ENCODE data around the gene PLCB4.

The PLCB4 gene

DNA sequence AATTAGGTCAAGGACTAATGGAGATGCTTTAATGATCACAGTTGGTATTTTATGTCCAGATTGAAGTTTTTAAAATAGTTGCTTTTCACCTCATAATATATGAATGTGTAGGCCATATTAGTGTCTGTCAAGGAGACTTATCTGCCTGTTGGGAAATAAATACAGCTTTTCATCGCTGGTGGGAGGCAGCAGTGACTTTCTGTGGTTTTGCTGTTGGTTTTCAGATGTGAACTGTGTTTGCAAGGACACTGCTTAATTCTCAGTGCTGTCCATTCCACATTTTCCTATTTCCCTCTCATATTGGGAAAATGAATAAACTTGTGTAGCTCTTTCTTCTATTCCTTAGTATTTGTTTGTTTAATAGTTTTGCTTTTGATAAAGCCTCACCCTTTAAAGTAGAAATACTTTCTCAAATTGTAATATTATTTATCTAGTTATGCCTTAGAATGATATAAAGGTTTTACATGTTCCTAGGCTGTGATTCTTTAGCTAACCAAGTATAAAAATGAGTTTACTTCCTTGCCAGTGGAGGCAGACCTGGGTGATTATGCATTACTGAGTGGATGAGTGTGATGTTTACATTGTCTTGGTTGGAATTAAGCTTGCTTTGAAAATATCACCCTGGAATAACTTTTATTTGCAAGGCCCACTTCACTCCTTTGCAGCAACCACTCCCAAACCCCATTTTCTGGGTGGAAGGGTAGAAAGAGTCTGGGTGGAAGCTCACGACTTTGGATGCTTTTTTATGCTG lies 3.3 kb downstream of the PLCB4 start:
- TF ChIP-seq, protein P1, sequence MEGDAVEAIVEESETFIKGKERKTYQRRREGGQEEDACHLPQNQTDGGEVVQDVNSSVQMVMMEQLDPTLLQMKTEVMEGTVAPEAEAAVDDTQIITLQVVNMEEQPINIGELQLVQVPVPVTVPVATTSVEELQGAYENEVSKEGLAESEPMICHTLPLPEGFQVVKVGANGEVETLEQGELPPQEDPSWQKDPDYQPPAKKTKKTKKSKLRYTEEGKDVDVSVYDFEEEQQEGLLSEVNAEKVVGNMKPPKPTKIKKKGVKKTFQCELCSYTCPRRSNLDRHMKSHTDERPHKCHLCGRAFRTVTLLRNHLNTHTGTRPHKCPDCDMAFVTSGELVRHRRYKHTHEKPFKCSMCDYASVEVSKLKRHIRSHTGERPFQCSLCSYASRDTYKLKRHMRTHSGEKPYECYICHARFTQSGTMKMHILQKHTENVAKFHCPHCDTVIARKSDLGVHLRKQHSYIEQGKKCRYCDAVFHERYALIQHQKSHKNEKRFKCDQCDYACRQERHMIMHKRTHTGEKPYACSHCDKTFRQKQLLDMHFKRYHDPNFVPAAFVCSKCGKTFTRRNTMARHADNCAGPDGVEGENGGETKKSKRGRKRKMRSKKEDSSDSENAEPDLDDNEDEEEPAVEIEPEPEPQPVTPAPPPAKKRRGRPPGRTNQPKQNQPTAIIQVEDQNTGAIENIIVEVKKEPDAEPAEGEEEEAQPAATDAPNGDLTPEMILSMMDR (IDR thresholded peaks at IDR 0.05; ENCODE audit: low read depth, low read length, missing control alignments) = no peak
- no peaks in the 10 kb centered on the region for H3K36me3 ChIP-seq (replicated peaks)
- DNase-seq = no peak
- H3K27me3 ChIP-seq (replicated peaks) = no peaks in the 10 kb centered on the region
- H3K27ac ChIP-seq = no peak overlapping the region
- in situ Hi-C loops (cut with HindIII; ENCODE audit: low pct_ligation_motif_present, low sequenced_read_pairs) = no loop called here
- H3K4me3 ChIP-seq (ENCODE audit: low read depth, low read length) = no peak overlapping the region

DNA sequence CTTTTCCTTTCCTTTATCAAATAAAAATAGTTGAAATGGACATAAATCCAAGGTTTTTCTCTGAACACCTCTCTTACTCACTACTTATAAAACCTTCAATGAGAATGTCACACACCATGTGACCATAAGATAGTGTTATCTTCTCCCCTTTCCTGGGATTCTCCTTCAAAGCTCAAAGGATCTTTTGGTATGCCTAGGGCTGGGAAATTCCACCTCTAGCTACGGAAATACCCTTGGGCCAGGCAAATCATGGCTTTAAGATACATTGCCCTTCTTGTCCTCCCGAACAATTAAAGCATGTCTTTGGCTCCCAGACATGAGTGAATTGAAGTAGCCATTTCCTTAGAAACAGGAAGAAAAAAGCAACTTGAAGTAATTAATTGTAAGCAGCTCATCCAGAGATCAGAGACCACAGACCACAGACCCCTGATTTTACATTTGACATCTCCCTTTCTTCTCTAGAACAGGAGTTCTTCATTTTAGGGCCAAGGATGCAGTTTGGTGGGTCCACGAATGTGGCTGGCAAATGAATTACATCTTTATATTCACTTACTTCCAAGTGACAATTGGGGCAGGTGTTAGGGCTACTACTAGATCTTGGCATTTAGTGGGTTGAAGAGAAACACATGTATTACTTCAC lies 4.1 kb downstream of the PLCB4 start:
- no peak for DNase-seq
- no peaks in the 10 kb centered on the region for H3K36me3 ChIP-seq (replicated peaks)
- no peaks in the 10 kb centered on the region for H3K27me3 ChIP-seq (replicated peaks)
- H3K4me3 ChIP-seq (ENCODE audit: low read depth, low read length) = no peak overlapping the region
- TF ChIP-seq, protein P1 (IDR thresholded peaks at IDR 0.05; ENCODE audit: low read depth, low read length, missing control alignments) = no peak
- H3K27ac ChIP-seq = no peak overlapping the region
- in situ Hi-C loops (cut with HindIII; ENCODE audit: low pct_ligation_motif_present, low sequenced_read_pairs) = no loop called here

DNA sequence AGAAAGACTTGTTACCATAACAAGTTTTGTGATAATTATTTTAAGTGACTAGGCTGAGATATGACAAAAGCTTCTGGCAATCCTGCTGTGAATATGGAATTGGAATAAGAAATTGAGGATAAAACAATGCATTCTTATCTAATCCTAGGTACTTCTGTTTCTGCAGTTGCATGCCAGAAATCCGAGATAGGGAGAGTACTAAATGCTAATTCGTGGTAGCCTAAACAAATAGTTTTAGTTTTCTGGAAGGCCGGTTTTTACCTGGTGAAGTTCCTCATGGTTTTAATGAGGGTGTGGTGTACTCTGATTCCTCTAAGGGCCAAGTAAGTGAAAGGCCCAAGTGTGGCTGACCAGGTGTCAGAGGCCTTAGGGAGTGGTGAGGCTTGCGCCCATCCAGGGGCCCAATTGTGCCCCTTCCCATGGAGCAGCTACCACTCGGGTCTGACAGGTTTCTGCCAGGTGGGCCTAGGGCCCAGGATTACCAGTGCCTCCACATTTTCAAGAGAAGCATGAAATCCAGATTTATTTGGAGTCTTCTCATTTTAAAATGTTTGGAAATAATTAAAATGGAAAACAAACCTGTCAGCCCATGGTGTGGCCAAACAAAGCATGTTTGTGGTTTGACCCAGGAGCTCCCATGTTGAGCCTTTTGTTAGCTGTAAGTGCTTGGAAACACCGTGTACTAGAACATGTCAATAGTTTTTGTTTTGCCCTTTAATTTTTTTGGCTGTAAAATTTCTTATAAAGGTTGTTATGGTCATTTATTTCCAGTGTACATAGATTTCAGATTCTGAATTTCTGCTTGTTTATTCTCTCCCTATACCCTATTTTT lies 6.6 kb downstream of the PLCB4 start:
- Histone ChIP-seq H3K27ac (no peak overlapping the region), H3K4me3 (ENCODE audit: low read depth, low read length) (no peak overlapping the region), H3K27me3 (replicated peaks) (no peaks in the 10 kb centered on the region), H3K36me3 (replicated peaks) (no peaks in the 10 kb centered on the region)
- TF ChIP-seq, protein P1 (IDR thresholded peaks at IDR 0.05; ENCODE audit: low read depth, low read length, missing control alignments) = no peak
- DNase-seq = no peak
- in situ Hi-C loops (cut with HindIII; ENCODE audit: low pct_ligation_motif_present, low sequenced_read_pairs) = no loop called here

DNA sequence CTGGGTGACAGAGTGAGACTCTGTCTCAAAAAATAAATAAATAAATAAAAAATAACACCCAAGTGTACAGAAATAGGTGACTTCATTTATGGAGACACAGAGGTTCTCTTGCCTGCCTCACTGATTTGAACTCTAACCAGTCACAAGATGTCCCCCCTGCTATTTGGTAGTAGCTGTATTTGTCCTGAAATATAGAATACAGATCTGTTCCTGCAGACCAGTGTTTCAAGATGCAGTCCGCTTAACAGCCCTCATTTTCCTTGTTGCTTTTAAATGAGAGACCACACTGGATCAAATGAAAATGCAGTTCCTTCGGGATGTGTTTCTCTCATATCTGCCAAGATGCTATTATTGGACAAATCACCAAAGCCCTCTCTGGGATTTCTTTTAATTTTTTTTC lies 7.6 kb downstream of the PLCB4 start:
- no peak for DNase-seq
- TF ChIP-seq, protein P1 (IDR thresholded peaks at IDR 0.05; ENCODE audit: low read depth, low read length, missing control alignments) = no peak
- Histone ChIP-seq H3K27ac (no peak overlapping the region), H3K36me3 (replicated peaks) (no peaks in the 10 kb centered on the region), H3K4me3 (ENCODE audit: low read depth, low read length) (no peak overlapping the region), H3K27me3 (replicated peaks) (no peaks in the 10 kb centered on the region)
- in situ Hi-C loops (cut with HindIII; ENCODE audit: low pct_ligation_motif_present, low sequenced_read_pairs) = no loop called here

DNA sequence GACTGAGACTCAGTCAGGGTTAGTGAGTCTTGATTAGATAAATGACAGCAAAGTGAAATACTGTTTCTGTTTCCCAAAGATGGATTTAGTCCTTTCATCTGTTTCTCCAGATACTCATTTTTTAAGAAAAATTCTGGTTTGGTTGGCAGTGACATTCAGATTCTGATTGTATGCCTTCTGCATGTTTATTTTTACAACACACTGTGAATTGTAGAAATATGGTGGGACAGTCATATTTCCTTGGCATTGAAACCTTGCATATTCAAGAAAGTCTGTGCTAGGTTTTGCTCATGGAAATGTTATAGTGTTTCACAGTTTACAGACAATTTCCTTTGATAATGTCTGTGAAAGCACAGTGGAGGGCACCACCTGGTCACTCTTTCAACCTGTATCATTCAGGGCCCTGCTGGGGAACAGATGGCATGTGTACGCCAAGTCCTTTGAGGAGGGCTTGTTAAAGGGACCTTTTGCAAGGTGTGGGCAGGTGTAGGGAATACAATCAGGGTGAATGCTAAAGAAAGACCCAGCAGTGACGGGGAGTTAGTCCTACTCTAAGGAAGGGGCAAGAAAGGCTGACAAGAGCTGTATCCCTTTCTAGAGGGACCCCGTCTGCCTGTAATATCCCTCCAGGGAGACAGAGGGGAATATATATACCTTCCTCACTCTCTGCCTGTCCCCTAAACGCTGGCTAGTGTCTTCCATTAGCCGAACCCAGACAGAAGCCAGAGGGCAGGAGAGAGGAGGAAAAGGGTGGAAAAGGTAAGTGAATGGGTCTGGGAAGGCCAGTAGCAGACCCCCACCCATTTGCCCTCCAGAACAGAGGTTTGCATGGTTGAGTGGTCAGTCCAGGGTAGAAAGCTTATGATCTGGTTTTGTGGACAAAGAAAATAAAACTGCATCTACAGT lies 10.2 kb downstream of the PLCB4 start:
- Histone ChIP-seq H3K27ac (no peak overlapping the region), H3K4me3 (ENCODE audit: low read depth, low read length) (no peak overlapping the region), H3K36me3 (replicated peaks) (no peaks in the 10 kb centered on the region), H3K27me3 (replicated peaks) (no peaks in the 10 kb centered on the region)
- TF ChIP-seq, protein P1 (IDR thresholded peaks at IDR 0.05; ENCODE audit: low read depth, low read length, missing control alignments) = no peak
- DNase-seq = no peak
- in situ Hi-C loops (cut with HindIII; ENCODE audit: low pct_ligation_motif_present, low sequenced_read_pairs) = no loop called here
